OCI-LY3 (cell line): ENCODE data around the gene MAMDC4.

ENCODE experiments used
- CTCF ChIP-seq: fragments of 200-600, 300-600 bp; sonication (generic); IDR thresholded peaks from 2 replicates; pipeline ENCODE4 v1.5.1; 2014; ENCODE audit warnings: antibody characterized with exemption, low read length, low read depth
- EZH2phosphoT487 ChIP-seq: fragments of 200-600 bp; shearing (Covaris generic); IDR thresholded peaks from 2 replicates; pipeline ENCODE4 v1.6.1; 2018; ENCODE audit warnings: antibody characterized with exemption, mixed run types, low read depth

DNA sequence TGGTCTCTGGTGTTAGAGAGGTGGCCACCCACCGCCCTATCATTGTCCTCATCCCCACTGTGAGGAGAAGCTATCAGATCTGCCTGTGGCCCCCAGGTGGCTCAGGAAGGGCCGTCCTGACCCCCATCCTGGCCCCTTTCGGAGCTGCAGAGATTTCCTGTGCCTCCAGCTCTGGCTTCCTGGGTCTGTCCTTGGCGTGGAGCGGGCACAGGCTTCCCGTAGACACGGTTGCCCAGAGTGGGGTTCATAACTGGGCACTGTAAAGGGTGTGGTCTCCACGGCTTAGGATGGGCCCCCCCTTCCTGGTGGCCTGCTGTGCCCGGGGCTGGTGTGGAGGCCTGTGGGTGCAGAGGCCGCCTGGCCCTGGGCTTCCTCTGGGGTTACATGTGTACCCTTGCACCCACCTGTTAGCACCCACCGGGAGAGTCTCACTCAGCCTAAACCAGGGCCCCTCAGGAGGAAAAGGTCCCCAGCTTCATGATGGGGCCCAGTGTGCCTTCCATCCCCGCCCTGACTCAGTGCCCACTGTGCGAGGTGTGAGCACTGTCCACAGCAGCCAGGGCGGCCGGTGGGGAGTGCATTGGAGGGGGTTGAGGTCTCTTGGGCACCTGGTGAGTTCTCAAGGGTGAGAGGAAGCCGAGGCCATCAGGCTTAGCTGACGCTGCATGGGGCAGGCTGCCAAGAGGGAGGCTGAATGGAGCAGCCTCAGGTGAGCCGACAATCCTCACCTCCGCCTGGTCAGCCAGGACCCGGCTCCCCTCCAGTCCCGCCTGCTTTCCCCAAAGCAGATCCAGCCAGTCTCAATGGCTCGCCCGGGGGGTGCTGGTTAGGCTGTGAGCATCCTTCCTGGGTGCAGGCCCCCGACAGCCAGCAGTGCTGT lies 25.2 kb upstream of the MAMDC4 start:
- TF ChIP-seq CTCF (no peak), EZH2phosphoT487 (no peak)
